ENCODE data around the gene ZER1.
A peak's percentile ranks its signal among the peaks of the same experiment; 100 is the strongest.
"Not testable (repeated sequence)": the region's sequence is repeated elsewhere in the genome, so short reads cannot be mapped to it uniquely, and the experiment has no call there.

ZER1 gene

GRCh38 chr9:128790536-128790935 is 18.8 kb upstream of the ZER1 start:
- H3K4me1 ChIP-seq, result peaks cover 22% of the 10 kb centered on the region
- H4K20me1 ChIP-seq, result peaks cover 36% of the 10 kb centered on the region; the same call in 1 of the 2 replicates
- H3K9ac ChIP-seq, result peak overlapping the region; percentile 29; the same call in 1 of the 2 replicates
- no peak overlapping the region for H3K4me2 ChIP-seq
- H3K36me3 ChIP-seq, result peaks cover 70% of the 10 kb centered on the region
- H3K9me3 ChIP-seq, result no peaks in the 10 kb centered on the region
- H3K4me3 ChIP-seq, result no peak overlapping the region
- no peak overlapping the region for H3K27ac ChIP-seq
- TF ChIP-seq Cebpa-rat (IDR thresholded peaks at IDR 0.05), result no peak
- H3K27me3 ChIP-seq, result no peaks in the 10 kb centered on the region

GRCh38 chr9:128788445-128788844 is 16.7 kb upstream of the ZER1 start:
- Histone ChIP-seq H3K27me3 (no peaks in the 10 kb centered on the region), H3K4me2 (peak overlapping the region; percentile 96), H3K36me3 (peaks cover 52% of the 10 kb centered on the region), H3K27ac (peak overlapping the region; percentile 80; the same call in 1 of the 2 replicates), H3K4me3 (peak overlapping the region; percentile 95), H4K20me1 (peaks cover 25% of the 10 kb centered on the region; the same call in 1 of the 2 replicates), H3K9me3 (no peaks in the 10 kb centered on the region), H3K4me1 (peaks cover 31% of the 10 kb centered on the region), H3K9ac (peak overlapping the region; percentile 90)
- no peak for TF ChIP-seq Cebpa-rat (IDR thresholded peaks at IDR 0.05)

- Histone ChIP-seq H3K9ac (peak overlapping the region; percentile 90), H3K9me3 (no peaks in the 10 kb centered on the region), H3K4me1 (peaks cover 37% of the 10 kb centered on the region), H3K27me3 (no peaks in the 10 kb centered on the region), H3K36me3 (peaks cover 44% of the 10 kb centered on the region), H4K20me1 (peaks cover 18% of the 10 kb centered on the region; the same call in 1 of the 2 replicates), H3K4me2 (peak overlapping the region; percentile 96), H3K27ac (peak overlapping the region; percentile 80), H3K4me3 (peak overlapping the region; percentile 95)
- TF ChIP-seq Cebpa-rat (IDR thresholded peaks at IDR 0.05), result no peak
These were observed 15.9 kb upstream of the ZER1 start for GRCh38 chr9:128787659-128788058.

- peak within 1 kb of the TSS; percentile 90 for H3K9ac ChIP-seq
- peak within 1 kb of the TSS; percentile 95 for H3K4me3 ChIP-seq
- peaks cover 44% of the 10 kb centered on the region for H3K4me1 ChIP-seq
- H4K20me1 ChIP-seq, result peaks cover 10% of the 10 kb centered on the region; the same call in 1 of the 2 replicates
- peaks cover 37% of the 10 kb centered on the region for H3K36me3 ChIP-seq
- no peaks in the 10 kb centered on the region for H3K9me3 ChIP-seq
- H3K4me2 ChIP-seq, result peak within 1 kb of the TSS; percentile 96
- H3K27ac ChIP-seq, result peak within 1 kb of the TSS; percentile 80
- TF ChIP-seq Cebpa-rat (IDR thresholded peaks at IDR 0.05), result peak; percentile 79
- H3K27me3 ChIP-seq, result no peaks in the 10 kb centered on the region
These were observed 15.2 kb upstream of the ZER1 start, which contains the start of gene TBC1D13 for GRCh38 chr9:128786681-128787601. TBC1D13 (plus strand) TSS chr9:128787253; CDS start chr9:128787354, 101 bp downstream.

GRCh38 chr9:128785427-128785826 is 13.7 kb upstream of the ZER1 start:
- Histone ChIP-seq H3K27me3 (no peaks in the 10 kb centered on the region), H3K27ac (no peak overlapping the region), H3K9ac (no peak overlapping the region), H3K36me3 (peaks cover 21% of the 10 kb centered on the region), H3K4me1 (peaks cover 55% of the 10 kb centered on the region), H4K20me1 (no peaks in the 10 kb centered on the region; the same call in 1 of the 2 replicates), H3K4me2 (no peak overlapping the region), H3K9me3 (no peaks in the 10 kb centered on the region; the same call in 1 of the 2 replicates), H3K4me3 (no peak overlapping the region)
- no peak for TF ChIP-seq Cebpa-rat (IDR thresholded peaks at IDR 0.05)

- Histone ChIP-seq H3K27ac (no peak overlapping the region), H3K9me3 (peaks cover 13% of the 10 kb centered on the region; the same call in 1 of the 2 replicates), H3K4me2 (no peak overlapping the region), H3K9ac (no peak overlapping the region), H4K20me1 (no peaks in the 10 kb centered on the region), H3K4me3 (no peak overlapping the region), H3K4me1 (peaks cover 41% of the 10 kb centered on the region), H3K36me3 (no peaks in the 10 kb centered on the region), H3K27me3 (no peaks in the 10 kb centered on the region)
- no peak for TF ChIP-seq Cebpa-rat (IDR thresholded peaks at IDR 0.05)
These were observed 10.9 kb upstream of the ZER1 start for GRCh38 chr9:128782669-128783068.

GRCh38 chr9:128781187-128782070 is 9.7 kb upstream of the ZER1 start:
- Histone ChIP-seq H3K9ac (0 out of 2 replicates have a peak overlapping the region, but pooled peaks have one; percentile 35), H3K36me3 (no peaks in the 10 kb centered on the region), H3K27ac (peak overlapping the region; percentile 69), H3K9me3 (peaks cover 16% of the 10 kb centered on the region), H3K27me3 (no peaks in the 10 kb centered on the region), H3K4me1 (peaks cover 36% of the 10 kb centered on the region), H3K4me2 (peak overlapping the region; percentile 54), H4K20me1 (no peaks in the 10 kb centered on the region), H3K4me3 (no peak overlapping the region)
- no peak for TF ChIP-seq Cebpa-rat (IDR thresholded peaks at IDR 0.05)

GRCh38 chr9:128780093-128780492 is 8.4 kb upstream of the ZER1 start:
- not testable (repeated sequence) for H3K4me3 ChIP-seq, H3K36me3 ChIP-seq, H3K4me2 ChIP-seq, H3K9ac ChIP-seq, H3K27me3 ChIP-seq, H3K27ac ChIP-seq, H4K20me1 ChIP-seq
- peaks cover 33% of the 10 kb centered on the region for H3K4me1 ChIP-seq
- H3K9me3 ChIP-seq, result peaks cover 29% of the 10 kb centered on the region

- no peak for TF ChIP-seq Cebpa-rat (IDR thresholded peaks at IDR 0.05)
- 0 out of 2 replicates have a peak, but pooled peaks cover 16% of the 10 kb centered on the region for H4K20me1 ChIP-seq
- H3K27me3 ChIP-seq, result no peaks in the 10 kb centered on the region
- no peak overlapping the region for H3K4me3 ChIP-seq
- peaks cover 28% of the 10 kb centered on the region for H3K9me3 ChIP-seq
- H3K27ac ChIP-seq, result no peak overlapping the region
- peaks cover 24% of the 10 kb centered on the region for H3K4me1 ChIP-seq
- H3K4me2 ChIP-seq, result no peak overlapping the region
- no peaks in the 10 kb centered on the region for H3K36me3 ChIP-seq
- H3K9ac ChIP-seq, result no peak overlapping the region
These were observed 3.1 kb upstream of the ZER1 start for GRCh38 chr9:128774804-128775203.

Data from BLaER1 (cell line).